Cardiac septum (tissue), 1 donor: Measurements from ENCODE around the gene NYAP1. TPM values are rescaled to one million over a fixed set of nuclear protein-coding genes. Genes with fewer than 3 reads are reported as not detected.

Experiments
- DNase-seq: peaks from one replicate; pipeline ENCODE4 v3.0.0-alpha.2; 2020; ENCODE audit warnings: low spot score
- intact Hi-C: fragments of 100-400 bp; cut with DNase I; formaldehyde crosslinking; loops from one replicate; pipeline ENCODE4 v1.14.0; 2022
- total RNA-seq: library from RNA; stranded (reverse); fragmentation: NEBNext Ultra II Directional; extraction: Animal tissue kit (Norgen Biotek cat#: 25700); gene quantifications from one replicate; pipeline ENCODE4 v1.2.1, GENCODE V29; 2021
- donor health status: DM: no; HTN: no; CAD: no.

NYAP1 gene
- total RNA-seq, 1 donor from 2014 or later = 0.22 TPM

- DNase-seq = no peak
- intact Hi-C loops = no loop called here
These were observed 5.9 kb upstream of the NYAP1 start for GRCh38 chr7:100477871-100478267.

GRCh38 chr7:100478958-100479660 lies 4.6 kb upstream of the NYAP1 start, which contains the start of gene TSC22D4:
TSC22D4 (minus strand) TSS chr7:100479214; CDS start chr7:100478038, 1,176 bp downstream.
- peak; percentile 98 for DNase-seq
- intact Hi-C loops = no loop called here

GRCh38 chr7:100481466-100481865 lies 2.3 kb upstream of the NYAP1 start:
- DNase-seq = no peak
- intact Hi-C loops = loop anchor here (5.0 kb wide), 1 partner anchor 66 kb away; no protein-coding TSS in a partner anchor

GRCh38 chr7:100482728-100483089 lies 1.0 kb upstream of the NYAP1 start:
- intact Hi-C loops = loop anchor here (1.0 to 5.0 kb wide), 3 partner anchors 16 to 77 kb away; no protein-coding TSS in a partner anchor
- no peak for DNase-seq

GRCh38 chr7:100483090-100483721 lies 521 bp upstream of the NYAP1 start:
- peak; percentile 88 for DNase-seq
- intact Hi-C loops = loop anchor here (1.0 to 5.0 kb wide), 3 partner anchors 16 to 76 kb away; no protein-coding TSS in a partner anchor

- intact Hi-C loops = loop anchor here (5.0 kb wide), 1 partner anchor 63 kb away; no protein-coding TSS in a partner anchor
- DNase-seq = no peak
These were observed 932 bp downstream of the NYAP1 start for GRCh38 chr7:100484673-100485045.

GRCh38 chr7:100485471-100485876 lies 1.7 kb downstream of the NYAP1 start:
- intact Hi-C loops = no loop called here
- DNase-seq = no peak

GRCh38 chr7:100486111-100486636 lies 2.4 kb downstream of the NYAP1 start:
- intact Hi-C loops = no loop called here
- no peak for DNase-seq

GRCh38 chr7:100486753-100487446 lies 3.2 kb downstream of the NYAP1 start:
- DNase-seq = no peak

GRCh38 chr7:100488333-100489095 lies 4.8 kb downstream of the NYAP1 start:
- intact Hi-C loops = no loop called here
- DNase-seq = no peak

More at GRCh38 chr7:100486753-100487446, 3.2 kb downstream of the NYAP1 start:
- intact Hi-C loops = no loop called here

GRCh38 chr7:100489121-100489520 lies 5.4 kb downstream of the NYAP1 start:
- DNase-seq = no peak
- intact Hi-C loops = no loop called here

- DNase-seq = no peak
- intact Hi-C loops = no loop called here
These were observed 6.1 kb downstream of the NYAP1 start for GRCh38 chr7:100489824-100490223.

GRCh38 chr7:100490483-100491191 lies 6.9 kb downstream of the NYAP1 start:
- DNase-seq = no peak
- intact Hi-C loops = no loop called here

- intact Hi-C loops = no loop called here
- no peak for DNase-seq
These were observed 7.5 kb downstream of the NYAP1 start for GRCh38 chr7:100491192-100491578.

GRCh38 chr7:100492738-100493475 lies 9.2 kb downstream of the NYAP1 start:
- intact Hi-C loops = no loop called here
- no peak for DNase-seq

- intact Hi-C loops = no loop called here
- DNase-seq = no peak
These were observed 9.9 kb downstream of the NYAP1 start for GRCh38 chr7:100493476-100494264.

- DNase-seq = no peak
- intact Hi-C loops = no loop called here
These were observed 12.8 kb downstream of the NYAP1 start for GRCh38 chr7:100496509-100496908.
